ENCODE data around the gene EDN3. TPM values are rescaled to one million over a fixed set of nuclear protein-coding genes. Genes with fewer than 3 reads are reported as not detected.

EDN3 gene
- total RNA-seq, 6 experiments from 2014 or later, result not detected

- peaks cover 42% of the 10 kb centered on the region for H3K9me3 Mint-ChIP-seq
- H3K27ac Mint-ChIP-seq, result no peak overlapping the region
- DNase-seq, result no peak
- H3K36me3 Mint-ChIP-seq (ENCODE audit: low read depth), result no peaks in the 10 kb centered on the region
- peaks cover 4% of the 10 kb centered on the region; the same call in 1 of the 2 replicates for H3K27me3 Mint-ChIP-seq (ENCODE audit: insufficient read depth)
- no peak for TF ChIP-seq CTCF (IDR thresholded peaks at IDR 0.05)
- no peak overlapping the region for H3K4me3 Mint-ChIP-seq
- H3K4me1 Mint-ChIP-seq (ENCODE audit: low read depth), result no peaks in the 10 kb centered on the region
Observed at GRCh38 chr20:59295531-59295930, 4.9 kb upstream of the EDN3 start.

- no peaks in the 10 kb centered on the region for H3K4me1 Mint-ChIP-seq (ENCODE audit: low read depth)
- H3K27ac Mint-ChIP-seq, result no peak overlapping the region
- H3K4me3 Mint-ChIP-seq, result no peak overlapping the region
- 0 out of 2 replicates have a peak, but pooled peaks cover 1% of the 10 kb centered on the region for H3K27me3 Mint-ChIP-seq (ENCODE audit: insufficient read depth)
- H3K36me3 Mint-ChIP-seq (ENCODE audit: low read depth), result no peaks in the 10 kb centered on the region
- no peak for TF ChIP-seq CTCF (IDR thresholded peaks at IDR 0.05)
- peaks cover 51% of the 10 kb centered on the region for H3K9me3 Mint-ChIP-seq
- no peak for DNase-seq
Observed at GRCh38 chr20:59297686-59298085, 2.7 kb upstream of the EDN3 start.

- no peak for TF ChIP-seq CTCF (IDR thresholded peaks at IDR 0.05)
- peaks cover 39% of the 10 kb centered on the region for H3K9me3 Mint-ChIP-seq
- H3K36me3 Mint-ChIP-seq (ENCODE audit: low read depth), result no peaks in the 10 kb centered on the region
- no peak for DNase-seq
- H3K4me3 Mint-ChIP-seq, result no peak overlapping the region
- H3K27me3 Mint-ChIP-seq (ENCODE audit: insufficient read depth), result peaks cover 1% of the 10 kb centered on the region; the same call in 1 of the 2 replicates
- H3K27ac Mint-ChIP-seq, result no peak overlapping the region
- H3K4me1 Mint-ChIP-seq (ENCODE audit: low read depth), result no peaks in the 10 kb centered on the region
Observed at GRCh38 chr20:59299945-59300332, 472 bp upstream of the EDN3 start.

GRCh38 chr20:59301343-59302007 lies 1.1 kb downstream of the EDN3 start:
- H3K27ac Mint-ChIP-seq, result no peak overlapping the region
- no peaks in the 10 kb centered on the region; the same call in 1 of the 2 replicates for H3K27me3 Mint-ChIP-seq (ENCODE audit: insufficient read depth)
- no peaks in the 10 kb centered on the region for H3K36me3 Mint-ChIP-seq (ENCODE audit: low read depth)
- no peaks in the 10 kb centered on the region for H3K4me1 Mint-ChIP-seq (ENCODE audit: low read depth)
- no peak for TF ChIP-seq CTCF (IDR thresholded peaks at IDR 0.05)
- no peak for DNase-seq
- no peak overlapping the region for H3K4me3 Mint-ChIP-seq
- peaks cover 40% of the 10 kb centered on the region for H3K9me3 Mint-ChIP-seq

GRCh38 chr20:59305908-59306655 lies 5.7 kb downstream of the EDN3 start:
- no peak for DNase-seq
- Mint-ChIP-seq H3K9me3 (peaks cover 44% of the 10 kb centered on the region), H3K4me3 (no peak overlapping the region), H3K36me3 (ENCODE audit: low read depth) (no peaks in the 10 kb centered on the region), H3K27ac (no peak overlapping the region), H3K4me1 (ENCODE audit: low read depth) (no peaks in the 10 kb centered on the region), H3K27me3 (ENCODE audit: insufficient read depth) (no peaks in the 10 kb centered on the region; the same call in 1 of the 2 replicates)
- no peak for TF ChIP-seq CTCF (IDR thresholded peaks at IDR 0.05)
